GM12892 (cell line): ENCODE data around the gene EOMES.
"Not testable (repeated sequence)": the region's sequence is repeated elsewhere in the genome, so short reads cannot be mapped to it uniquely, and the experiment has no call there.

Experiments
- POLR2A ChIP-seq: IDR thresholded peaks from 2 replicates; pipeline ENCODE4 v1.6.1; 2011; ENCODE audit warnings: low read depth, low read length, control low read depth
- POLR2AphosphoS5 ChIP-seq: IDR thresholded peaks from 2 replicates; pipeline ENCODE4 v1.6.1; 2011; ENCODE audit warnings: low read depth, low read length, control low read depth
- TAF1 ChIP-seq: IDR thresholded peaks from 2 replicates; pipeline ENCODE4 v1.6.1; 2011; ENCODE audit warnings: low read depth, mild to moderate bottlenecking, control low read depth, low read length, borderline replicate concordance

GRCh38 chr3:27770384-27770783 is 48.3 kb upstream of the EOMES start:
- TF ChIP-seq POLR2AphosphoS5, TAF1, POLR2A: not testable (repeated sequence)
